GM10847 (cell line): Measurements from ENCODE around the gene CCSER2.

Experiments used
- POLR2A ChIP-seq: IDR thresholded peaks from 2 replicates; pipeline ENCODE4 v1.6.1; 2011; ENCODE audit not compliant: insufficient read length; ENCODE audit errors: extremely low read depth

CCSER2 gene

DNA sequence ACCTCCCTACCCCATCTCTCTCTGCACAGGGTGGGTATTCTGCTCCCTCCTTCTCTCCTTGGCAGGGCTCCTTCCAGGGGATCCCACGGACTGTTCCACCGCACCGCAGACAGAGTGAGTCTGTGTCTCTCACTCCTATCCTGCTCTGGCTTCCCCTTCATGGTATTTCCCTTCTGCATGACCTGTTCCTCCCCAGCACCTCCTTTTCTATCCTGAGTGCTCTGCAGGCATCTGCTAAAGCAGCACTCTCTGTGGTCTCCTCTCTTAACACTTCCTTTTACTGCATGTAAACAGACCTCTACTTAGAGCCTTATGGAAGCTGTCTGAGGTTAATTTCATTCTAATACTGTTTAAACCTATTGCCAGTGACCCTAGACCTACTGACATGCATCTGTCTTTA, 171.5 kb downstream of the CCSER2 start:
- no peak for TF ChIP-seq POLR2A

- no peak for TF ChIP-seq POLR2A
Measured at GRCh38 chr10:84510121-84510520, 181.7 kb downstream of the CCSER2 start.

DNA sequence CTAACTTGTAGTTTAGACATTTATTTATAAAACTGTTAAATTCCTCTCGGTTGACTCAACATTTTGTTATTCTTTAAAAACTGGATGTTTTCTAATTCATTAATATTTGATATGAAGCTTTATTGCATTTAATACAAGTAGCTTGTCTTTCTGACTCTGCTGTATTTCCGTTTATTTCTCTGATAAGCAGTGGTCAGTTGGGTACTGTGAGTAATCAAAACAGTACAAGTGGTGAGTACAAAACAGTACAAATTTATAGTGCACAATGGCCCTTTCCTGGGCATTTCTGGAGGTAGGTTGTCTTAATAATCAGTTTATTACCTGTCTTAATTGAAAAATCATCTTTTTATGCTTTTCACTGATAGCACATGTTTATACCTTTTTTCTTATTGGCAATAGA, 182.7 kb downstream of the CCSER2 start:
- no peak for TF ChIP-seq POLR2A

DNA sequence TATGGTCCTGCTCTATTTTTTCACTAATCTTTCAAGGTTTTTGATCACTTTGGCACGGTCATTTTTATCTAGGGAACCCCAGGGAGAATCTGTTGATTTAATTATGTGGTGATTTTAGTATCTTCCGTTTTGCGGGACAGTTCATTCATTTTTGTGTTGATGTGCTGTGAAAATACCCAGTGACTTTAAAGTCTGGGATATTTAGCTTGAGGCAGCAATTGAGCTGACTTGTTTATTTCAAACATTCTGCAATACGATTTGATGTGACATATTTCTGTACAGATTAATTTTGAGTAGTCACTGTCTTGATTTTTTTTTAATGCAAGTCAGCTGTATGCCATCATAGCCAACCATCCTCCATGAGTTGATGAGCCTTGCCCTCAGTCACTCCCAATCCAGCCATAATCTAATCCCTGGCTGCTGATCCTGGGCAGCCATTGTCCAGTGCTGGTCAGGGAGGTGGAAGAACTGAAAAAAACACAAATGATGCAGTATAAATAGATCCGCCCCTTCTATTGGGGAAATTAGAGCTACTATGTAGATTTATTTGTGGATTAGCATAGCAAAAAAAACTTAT, 183.4 kb downstream of the CCSER2 start:
- no peak for TF ChIP-seq POLR2A

DNA sequence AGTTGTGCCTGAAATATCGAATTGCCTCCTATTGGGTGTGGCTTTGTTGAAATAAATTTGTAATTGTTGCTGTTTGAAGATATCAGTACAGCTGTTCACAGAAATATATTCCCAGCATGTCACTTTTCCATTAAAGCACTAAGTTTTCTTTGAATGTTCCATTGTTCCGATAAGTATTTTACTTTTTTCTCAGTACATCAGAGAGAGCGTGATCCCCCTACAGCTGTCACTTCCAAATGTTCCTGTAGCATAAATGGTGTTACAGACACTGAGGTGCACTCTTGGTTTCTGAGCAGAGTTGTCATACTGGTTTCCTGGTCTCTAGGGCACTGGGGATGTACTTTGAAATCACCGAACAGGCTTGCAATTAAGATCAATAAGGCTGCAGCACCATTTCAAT, 189.2 kb downstream of the CCSER2 start:
- no peak for TF ChIP-seq POLR2A

GRCh38 chr10:84519235-84519634, 190.8 kb downstream of the CCSER2 start:
- no peak for TF ChIP-seq POLR2A

- TF ChIP-seq POLR2A, result no peak
Measured at GRCh38 chr10:84521013-84521412, 192.6 kb downstream of the CCSER2 start.

GRCh38 chr10:84521468-84521867, 193.1 kb downstream of the CCSER2 start:
- no peak for TF ChIP-seq POLR2A

- TF ChIP-seq POLR2A, result no peak
Measured at GRCh38 chr10:84522612-84523462, 194.4 kb downstream of the CCSER2 start.

DNA sequence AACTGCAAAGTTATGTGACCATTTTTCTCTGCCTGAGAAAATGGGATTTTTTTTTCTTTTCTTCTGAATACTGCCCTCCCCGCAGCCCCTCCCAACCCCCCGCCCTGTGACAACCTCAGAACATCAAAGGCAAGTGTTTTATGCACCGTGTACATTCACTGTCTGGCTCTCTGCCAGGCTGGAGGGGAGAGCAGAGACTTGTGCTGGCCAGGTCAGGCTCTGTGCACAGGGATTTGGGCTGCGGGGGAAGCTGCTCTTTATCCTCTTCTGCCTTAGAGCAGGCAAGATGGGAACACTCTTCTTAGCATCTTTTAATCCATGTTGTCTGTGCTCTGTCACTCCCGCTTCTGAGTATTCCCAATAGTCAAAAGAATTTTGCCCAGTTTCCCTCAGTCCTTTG, 195.1 kb downstream of the CCSER2 start:
- TF ChIP-seq POLR2A, result no peak

DNA sequence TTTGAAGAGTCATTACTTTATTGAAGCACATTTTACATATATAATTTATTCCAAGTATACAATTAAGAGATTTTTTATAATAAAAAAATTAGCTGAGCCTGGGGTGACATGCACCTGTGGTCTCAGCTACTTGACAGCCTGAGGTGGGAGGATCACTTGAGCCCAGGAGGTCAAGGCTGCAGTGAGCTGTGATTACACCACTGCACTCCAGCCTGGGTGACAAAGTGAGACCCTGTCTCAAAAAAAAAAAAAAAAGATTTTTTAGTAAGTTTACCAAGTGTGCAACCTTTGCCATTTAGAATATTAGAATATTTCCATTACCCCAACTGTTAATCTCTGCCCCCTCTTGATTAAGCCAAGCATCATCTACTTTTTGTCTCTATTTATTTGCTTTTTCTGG, 196.0 kb downstream of the CCSER2 start:
- no peak for TF ChIP-seq POLR2A

GRCh38 chr10:84525120-84525806, 196.9 kb downstream of the CCSER2 start:
- no peak for TF ChIP-seq POLR2A

DNA sequence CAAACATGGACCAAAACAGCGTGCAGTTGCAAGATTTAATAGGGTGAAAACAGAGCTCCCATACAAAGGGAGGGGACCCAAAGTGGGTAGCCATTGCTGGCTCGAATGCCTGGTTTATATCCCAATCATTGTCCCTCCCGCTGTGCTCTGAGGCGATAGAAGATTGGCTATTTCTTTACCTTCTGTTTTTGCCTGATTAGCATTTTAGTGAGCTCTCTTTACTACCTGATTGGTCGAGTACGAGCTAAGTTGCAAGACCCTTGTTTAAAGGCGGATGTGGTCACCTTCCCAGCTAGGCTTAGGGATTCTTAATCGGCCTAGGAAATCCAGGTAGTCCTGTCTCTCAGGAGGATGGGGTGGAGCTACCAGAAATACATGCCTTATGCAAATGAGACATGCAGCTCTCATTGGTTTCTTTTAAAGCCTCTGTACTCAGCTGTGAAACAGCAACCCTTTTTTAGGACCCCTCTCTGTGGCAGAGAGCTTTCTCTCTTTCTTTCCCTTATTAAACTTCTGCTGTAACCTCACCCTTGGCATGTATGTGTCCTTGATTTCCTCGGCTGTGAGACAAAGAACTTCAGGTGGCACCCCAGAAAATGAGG, 202.4 kb downstream of the CCSER2 start:
- no peak for TF ChIP-seq POLR2A

GRCh38 chr10:84531396-84531795, 203.0 kb downstream of the CCSER2 start:
- no peak for TF ChIP-seq POLR2A

DNA sequence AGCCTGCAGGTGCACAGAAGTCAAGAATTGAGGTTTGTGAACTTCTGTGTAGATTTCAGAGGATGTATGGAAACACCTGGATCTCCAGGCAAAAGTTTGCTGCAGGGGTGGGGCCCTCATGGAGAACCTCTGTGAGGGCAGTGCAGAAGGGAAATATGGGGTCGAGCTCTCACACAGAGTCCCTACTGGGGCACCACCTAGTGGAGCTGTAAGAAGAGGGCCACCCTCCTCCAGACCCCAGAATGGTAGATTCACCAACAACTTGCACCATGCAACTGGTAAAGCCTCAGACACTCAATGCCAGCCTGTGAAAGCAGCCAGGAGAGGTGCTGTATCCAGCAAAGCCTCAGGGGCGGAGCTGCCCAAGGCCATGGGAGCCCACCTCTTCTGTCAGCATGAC, 205.8 kb downstream of the CCSER2 start:
- no peak for TF ChIP-seq POLR2A

GRCh38 chr10:84537447-84537931, 209.1 kb downstream of the CCSER2 start:
- TF ChIP-seq POLR2A, result no peak

DNA sequence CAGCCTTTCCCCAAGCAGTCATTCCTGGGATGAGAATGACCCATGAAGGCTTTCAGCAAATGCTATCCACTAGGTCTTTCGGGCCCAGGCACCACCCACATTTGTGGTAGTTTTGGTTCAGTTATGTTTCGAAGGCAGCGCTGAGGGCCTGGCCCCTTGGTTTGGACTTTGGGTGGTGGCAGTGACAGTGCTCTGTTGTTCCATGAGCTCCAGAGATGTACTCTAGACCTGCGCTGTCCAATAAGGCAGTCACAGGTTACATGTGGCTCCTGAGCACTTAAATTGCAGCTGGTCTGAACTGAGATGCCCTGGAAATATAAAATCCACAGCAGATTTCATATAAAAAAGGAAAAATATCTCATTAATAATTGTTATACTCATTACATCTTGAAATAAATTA, 209.6 kb downstream of the CCSER2 start:
- TF ChIP-seq POLR2A, result no peak
